SK-N-SH (cell line): ENCODE results near the gene TNIP2. TPM values are rescaled to one million over a fixed set of nuclear protein-coding genes. Genes with fewer than 3 reads are reported as not detected.

Source experiments
- EP300 ChIP-seq, 2 experiments: IDR thresholded peaks; 2 replicates each; pipeline versions ENCODE4 v1.4.0 to v1.6.1; 2012; ENCODE audit warnings: borderline replicate concordance in 1 of 2, low read depth in 1 of 2, low read length in 1 of 2
- EZH2phosphoT487 ChIP-seq: fragments of 200-600 bp; sonication (generic); IDR thresholded peaks from 2 replicates; pipeline ENCODE4 v1.6.1; 2017; ENCODE audit warnings: low read depth, mixed run types, mild to moderate bottlenecking, antibody characterized with exemption, moderate library complexity, borderline replicate concordance
- FOSL2 ChIP-seq: IDR thresholded peaks from 2 replicates; pipeline ENCODE4 v1.4.0; 2012; ENCODE audit warnings: low read depth, mild to moderate bottlenecking, moderate library complexity, borderline replicate concordance
- FOXJ3 ChIP-seq: sonication (generic); formaldehyde crosslinking; IDR thresholded peaks from 2 replicates; pipeline ENCODE4 v1.5.1; 2020; ENCODE audit warnings: mild to moderate bottlenecking, missing genetic modification reagents
- FOXM1 ChIP-seq: IDR thresholded peaks from 2 replicates; pipeline ENCODE4 v1.4.0; 2012; ENCODE audit warnings: low read depth, mild to moderate bottlenecking
- GABPA ChIP-seq: IDR thresholded peaks from 2 replicates; pipeline ENCODE4 v1.4.0; 2012; ENCODE audit warnings: low read depth, mild to moderate bottlenecking
- GATA2 ChIP-seq: sonication (generic); formaldehyde crosslinking; IDR thresholded peaks from 2 replicates; pipeline ENCODE4 v1.5.0; 2020; ENCODE audit warnings: mild to moderate bottlenecking, missing genetic modification reagents
- JUND ChIP-seq: IDR thresholded peaks from 2 replicates; pipeline ENCODE4 v1.4.0; 2012
- MXI1 ChIP-seq: IDR thresholded peaks from 2 replicates; pipeline ENCODE4 v1.6.1; 2012; ENCODE audit warnings: mild to moderate bottlenecking, low read depth, low read length, improper control_type of control experiment
- NFIC ChIP-seq: IDR thresholded peaks from 2 replicates; pipeline ENCODE4 v1.4.0; 2012; ENCODE audit warnings: borderline replicate concordance
- NRF1 ChIP-seq: IDR thresholded peaks from 2 replicates; pipeline ENCODE4 v1.6.1; 2012; ENCODE audit warnings: low read depth, mild to moderate bottlenecking, low read length
- PBX3 ChIP-seq: IDR thresholded peaks from 2 replicates; pipeline ENCODE4; 2012
- POLR2AphosphoS5 ChIP-seq: IDR thresholded peaks from 2 replicates; pipeline ENCODE4 v1.6.1; 2012; ENCODE audit warnings: low read depth, low read length
- RAD21 ChIP-seq: IDR thresholded peaks from 2 replicates; pipeline ENCODE4 v1.6.1; 2012; ENCODE audit warnings: mild to moderate bottlenecking, low read length
- RCOR1 ChIP-seq: fragments of 150-350 bp; IDR thresholded peaks from 2 replicates; pipeline ENCODE4 v1.6.1; 2017; ENCODE audit warnings: antibody characterized with exemption, low read length
- RXRA ChIP-seq: IDR thresholded peaks from 2 replicates; pipeline ENCODE4 v1.4.0; 2012; ENCODE audit warnings: low read depth, mild to moderate bottlenecking, borderline replicate concordance
- SIN3A ChIP-seq: IDR thresholded peaks from 2 replicates; pipeline ENCODE4 v1.6.1; 2012; ENCODE audit warnings: low read depth, mild to moderate bottlenecking, low read length, moderate library complexity, borderline replicate concordance
- SMC3 ChIP-seq: IDR thresholded peaks from 2 replicates; pipeline ENCODE4 v1.6.1; 2012; ENCODE audit warnings: low read depth, low read length, improper control_type of control experiment
- TCF12 ChIP-seq: IDR thresholded peaks from 2 replicates; pipeline ENCODE4 v1.4.0; 2012
- USF1 ChIP-seq: IDR thresholded peaks from 2 replicates; pipeline ENCODE4 v1.4.0; 2012; ENCODE audit warnings: low read depth, borderline replicate concordance
- USF2 ChIP-seq: fragments of 150-350 bp; IDR thresholded peaks from 2 replicates; pipeline ENCODE4 v1.6.1; 2017; ENCODE audit warnings: antibody characterized with exemption, low read length, low read depth, borderline replicate concordance
- ZBTB33 ChIP-seq: IDR thresholded peaks from 2 replicates; pipeline ENCODE4 v1.4.0; 2012; ENCODE audit warnings: low read depth, borderline replicate concordance
- polyA plus RNA-seq, 3 experiments: library from polyadenylated mRNA; depleted of rRNA; stranded (reverse); fragments of >200 nt; gene quantifications; 2 replicates each; pipeline ENCODE4 v1.2.3, GENCODE V29; 2012

The TNIP2 gene
- polyA plus RNA-seq, 1 of the 3 experiments (the other 2 are of a cell fraction): 78.9 TPM

GRCh38 chr4:2797545-2798305 is 41.6 kb upstream of the TNIP2 start (continued):
- TF ChIP-seq PBX3: no peak
- TF ChIP-seq NFIC: no peak
- TF ChIP-seq USF2: no peak
- no peak for TF ChIP-seq GABPA
- TF ChIP-seq GATA2 (CRISPR knock-in tag): peak; percentile 89
- TF ChIP-seq JUND: no peak
- TF ChIP-seq TCF12: no peak
- TF ChIP-seq EZH2phosphoT487: no peak
- no peak for TF ChIP-seq FOSL2
- no peak for TF ChIP-seq SIN3A
- TF ChIP-seq SMC3: no peak
- TF ChIP-seq EP300 (IDR thresholded peaks at IDR 0.05; ENCODE audit: borderline replicate concordance in 1 of 2, low read depth in 1 of 2, low read length in 1 of 2): peak in 1 of 2 experiments; percentile 62; a peak in 1 of 4 replicates
- peak; percentile 63; the same call in 1 of the 2 replicates for TF ChIP-seq RCOR1
- peak; percentile 32 for TF ChIP-seq RAD21
- TF ChIP-seq NRF1: no peak
- no peak for TF ChIP-seq POLR2AphosphoS5
- TF ChIP-seq FOXJ3 (CRISPR knock-in tag): 0 out of 2 replicates have a peak, but pooled peaks have one; percentile 3
- no peak for TF ChIP-seq FOXM1
- TF ChIP-seq USF1: no peak
- TF ChIP-seq ZBTB33: no peak
- no peak for TF ChIP-seq RXRA
- TF ChIP-seq MXI1: peak; percentile 42; the same call in 1 of the 2 replicates
- TF ChIP-seq, all 33 proteins: peak for 7
